Stimulated activated CD8-positive, alpha-beta memory T cell treated with anti-CD3 and anti-CD28 coated beads, Interleukin-15, amount 100 ng/mL, for 24 hours (primary cell): ENCODE measurements around the gene DNPH1.

Source experiments
- DNase-seq: peaks from one replicate; pipeline ENCODE4 v3.0.0-alpha.2; 2020; ENCODE audit warnings: low read depth

Gene DNPH1

DNA sequence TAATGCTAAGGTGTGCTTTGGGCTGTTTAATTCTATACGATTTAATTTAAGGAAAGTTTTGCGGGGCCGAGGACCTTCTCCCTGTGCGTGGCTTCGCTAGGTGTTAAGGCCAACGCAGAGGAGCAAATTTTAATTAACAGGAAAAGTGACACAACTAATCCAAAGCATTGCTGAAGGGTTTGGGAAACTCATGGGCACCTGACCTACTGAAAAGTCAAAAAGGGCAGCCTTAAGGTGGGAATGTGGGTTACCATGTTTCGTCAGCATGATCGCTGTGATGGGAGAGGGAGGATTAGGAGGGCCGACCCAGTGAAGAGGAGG is 47.7 kb downstream of the DNPH1 start:
- no peak for DNase-seq

GRCh38 chr6:43180985-43181384 is 48.3 kb downstream of the DNPH1 start:
- no peak for DNase-seq

DNA sequence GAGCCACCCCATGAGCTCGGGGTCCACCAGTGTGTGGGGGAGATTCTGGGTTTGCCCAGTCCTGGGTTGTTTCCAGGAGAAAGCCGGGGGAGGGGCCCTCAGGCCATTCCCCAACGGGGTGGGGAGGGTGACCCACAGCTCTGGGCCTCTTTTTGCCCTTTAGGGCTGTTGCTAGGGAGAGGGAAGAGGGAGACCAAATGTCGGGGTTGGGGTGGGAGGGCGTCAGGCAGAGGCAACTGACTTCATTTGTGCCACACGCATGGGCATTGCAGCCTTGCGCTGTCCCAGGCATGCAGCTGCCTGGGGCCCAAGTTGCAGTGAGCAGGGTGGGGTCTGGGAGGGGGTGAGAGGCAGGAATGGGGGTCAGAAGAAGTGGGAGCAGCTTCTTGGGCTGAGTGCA is 49.2 kb downstream of the DNPH1 start:
- no peak for DNase-seq

- DNase-seq: no peak
These were observed 50.1 kb downstream of the DNPH1 start for GRCh38 chr6:43178951-43179830.

DNA sequence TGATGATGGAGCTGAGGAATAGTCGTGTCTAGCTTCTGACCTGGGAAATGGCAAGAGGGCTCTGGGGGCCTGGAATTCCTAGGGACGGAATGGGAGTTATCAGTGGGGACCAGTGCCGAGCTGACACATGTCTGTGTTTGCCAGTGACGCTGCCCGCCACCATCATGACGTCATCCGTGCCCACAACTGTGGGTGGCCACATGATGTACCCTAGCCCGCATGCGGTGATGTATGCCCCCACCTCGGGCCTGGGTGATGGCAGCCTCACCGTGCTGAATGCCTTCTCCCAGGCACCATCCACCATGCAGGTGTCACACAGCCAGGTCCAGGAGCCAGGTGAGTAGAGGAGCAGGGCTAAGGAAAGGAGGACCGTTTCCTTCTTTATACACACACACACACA is 51.1 kb downstream of the DNPH1 start:
- DNase-seq: no peak

DNA sequence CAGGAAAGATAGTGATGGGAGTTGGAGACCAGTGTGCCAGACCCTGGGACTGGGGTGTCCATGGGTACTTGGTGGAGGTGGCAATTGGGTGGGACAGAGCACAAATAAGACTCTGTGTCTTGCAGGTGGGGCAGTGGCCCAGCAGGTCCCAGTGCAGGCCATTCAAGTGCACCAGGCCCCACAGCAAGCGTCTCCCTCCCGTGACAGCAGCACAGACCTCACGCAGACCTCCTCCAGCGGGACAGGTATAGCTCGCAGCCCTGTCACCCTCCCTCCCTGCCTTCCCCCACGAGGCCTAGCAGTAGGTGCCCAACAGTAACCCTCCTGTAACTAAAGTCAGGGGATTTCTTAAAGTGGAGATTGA is 52.9 kb downstream of the DNPH1 start:
- no peak for DNase-seq

- DNase-seq: no peak
These were observed 53.4 kb downstream of the DNPH1 start for GRCh38 chr6:43175676-43176422.
